ENCODE results near the gene STK4.
A peak's percentile ranks its signal among the peaks of the same experiment; 100 is the strongest.

Gene STK4

GRCh38 chr20:44966030-44966961, at the start of gene STK4:
Gene STK4, plus strand, starts transcription at chr20:44966512. Its CDS starts 57 bp downstream, at chr20:44966569.
- peak; percentile 95 for DNase-seq

GRCh38 chr20:44916586-44916985, 49.7 kb upstream of the STK4 start:
- no peak for DNase-seq

- DNase-seq = no peak
Measured at GRCh38 chr20:44917399-44917798, 48.9 kb upstream of the STK4 start.

- no peak for DNase-seq
Measured at GRCh38 chr20:44918342-44918741, 48.0 kb upstream of the STK4 start.

GRCh38 chr20:44918761-44919160, 47.6 kb upstream of the STK4 start:
- DNase-seq = no peak

- DNase-seq = no peak
Measured at GRCh38 chr20:44921447-44921846, 44.9 kb upstream of the STK4 start.

GRCh38 chr20:44924541-44924940, 41.8 kb upstream of the STK4 start:
- no peak for DNase-seq

GRCh38 chr20:44928595-44928994, 37.7 kb upstream of the STK4 start:
- DNase-seq = no peak

- DNase-seq = no peak
Measured at GRCh38 chr20:44930517-44931168, 35.7 kb upstream of the STK4 start.

- DNase-seq = no peak
Measured at GRCh38 chr20:44931911-44932310, 34.4 kb upstream of the STK4 start.

GRCh38 chr20:44932916-44933315, 33.4 kb upstream of the STK4 start:
- no peak for DNase-seq

GRCh38 chr20:44936510-44936909, 29.8 kb upstream of the STK4 start:
- DNase-seq = no peak

GRCh38 chr20:44938637-44939036, 27.7 kb upstream of the STK4 start:
- DNase-seq = no peak

- DNase-seq = no peak
Measured at GRCh38 chr20:44941120-44941691, 25.1 kb upstream of the STK4 start.

- DNase-seq = no peak
Measured at GRCh38 chr20:44942264-44942973, 23.9 kb upstream of the STK4 start.

GRCh38 chr20:44943828-44944227, 22.5 kb upstream of the STK4 start:
- DNase-seq = no peak

- no peak for DNase-seq
Measured at GRCh38 chr20:44945261-44945660, 21.1 kb upstream of the STK4 start.

- no peak for DNase-seq
Measured at GRCh38 chr20:44946271-44946852, 19.9 kb upstream of the STK4 start.

- DNase-seq = no peak
Measured at GRCh38 chr20:44948107-44948506, 18.2 kb upstream of the STK4 start.

GRCh38 chr20:44948513-44948912, 17.8 kb upstream of the STK4 start:
- no peak for DNase-seq

- DNase-seq = no peak
Measured at GRCh38 chr20:44950368-44950767, 15.9 kb upstream of the STK4 start.

- no peak for DNase-seq
Measured at GRCh38 chr20:44952731-44953130, 13.6 kb upstream of the STK4 start.

- DNase-seq = no peak
Measured at GRCh38 chr20:44954211-44954610, 12.1 kb upstream of the STK4 start.
